MV-4-11 (cell line): ENCODE measurements around the gene RBM44.

Source experiments
- DNase-seq: peaks from one replicate; lab custom pipeline; 2025; lab: John Stamatoyannopoulos, UW

Gene RBM44

GRCh38 chr2:237886685-237887481 is 88.3 kb downstream of the RBM44 start:
- DNase-seq: no peak

GRCh38 chr2:237888389-237888788 is 89.8 kb downstream of the RBM44 start:
- peak; percentile 50 for DNase-seq

- no peak for DNase-seq
These were observed 90.4 kb downstream of the RBM44 start for GRCh38 chr2:237889016-237889415.

GRCh38 chr2:237889811-237890210 is 91.2 kb downstream of the RBM44 start:
- no peak for DNase-seq
